MM.1S (cell line): ENCODE results near the gene PDE1C.

Experiments used
- DNase-seq: peaks from one replicate; pipeline ENCODE4 v3.0.0-alpha.2; 2015
- H2AFZ ChIP-seq: fragments of 300-600 bp; sonication (generic); 2 replicates; pipeline ENCODE4 v1.6.0; 2016; ENCODE audit warnings: antibody characterized with exemption, low read length
- H3F3A ChIP-seq: fragments of 300-600 bp; sonication (generic); 2 replicates; pipeline ENCODE4 v1.6.1; 2016; ENCODE audit warnings: mild to moderate bottlenecking, antibody characterized with exemption, low read length, moderate library complexity, mixed read lengths; ENCODE audit not compliant: insufficient read depth
- H3K27ac ChIP-seq: fragments of 300-600 bp; sonication (generic); 2 replicates; pipeline ENCODE4 v1.5.1; 2016; ENCODE audit warnings: mild to moderate bottlenecking, low read length
- H3K27me3 ChIP-seq: fragments of 300-600 bp; sonication (generic); replicated peaks from 2 replicates; pipeline ENCODE4 v1.6.0; 2016; ENCODE audit warnings: low read length; ENCODE audit not compliant: insufficient read depth
- H3K36me3 ChIP-seq: fragments of 300-600 bp; sonication (generic); replicated peaks from 2 replicates; pipeline ENCODE4 v1.6.1; 2016; ENCODE audit warnings: mild to moderate bottlenecking, low read length, mixed read lengths; ENCODE audit not compliant: insufficient read depth
- H3K4me1 ChIP-seq: fragments of 300-600 bp; sonication (generic); 2 replicates; pipeline ENCODE4 v1.6.1; 2016; ENCODE audit warnings: low read length, mixed read lengths
- H3K4me2 ChIP-seq: fragments of 300-600 bp; sonication (generic); 2 replicates; pipeline ENCODE4 v1.6.0; 2016; ENCODE audit warnings: low read depth, low read length
- H3K4me3 ChIP-seq: fragments of 300-600 bp; sonication (generic); 2 replicates; pipeline ENCODE4 v1.5.1; 2016; ENCODE audit warnings: low read length, mixed read lengths
- H3K79me2 ChIP-seq: fragments of 300-600 bp; sonication (generic); 2 replicates; pipeline ENCODE4 v1.6.1; 2016; ENCODE audit warnings: mixed run types, low read length, mixed read lengths
- H3K9ac ChIP-seq: fragments of 300-600 bp; sonication (generic); 2 replicates; pipeline ENCODE4 v1.6.1; 2016; ENCODE audit warnings: low read length, mixed read lengths
- H3K9me2 ChIP-seq: fragments of 300-600 bp; sonication (generic); replicated peaks from 2 replicates; pipeline ENCODE4 v1.6.1; 2016; ENCODE audit warnings: mild to moderate bottlenecking, low read length, mixed read lengths; ENCODE audit not compliant: insufficient read depth
- H3K9me3 ChIP-seq: fragments of 300-600 bp; sonication (generic); replicated peaks from 2 replicates; pipeline ENCODE4 v1.6.1; 2016; ENCODE audit warnings: mild to moderate bottlenecking, low read length, mixed read lengths; ENCODE audit not compliant: insufficient read depth
- H4K20me1 ChIP-seq: fragments of 300-600 bp; sonication (generic); 2 replicates; pipeline ENCODE4 v1.6.1; 2016; ENCODE audit warnings: mild to moderate bottlenecking, low read length, moderate library complexity, mixed read lengths; ENCODE audit not compliant: insufficient read depth
- CTCF ChIP-seq: fragments of 300-600 bp; sonication (generic); IDR thresholded peaks from 2 replicates; pipeline ENCODE4 v1.5.1; 2016; ENCODE audit warnings: antibody characterized with exemption, low read length, mixed read lengths
- EZH2 ChIP-seq: fragments of 300-600 bp; sonication (generic); optimal IDR thresholded peaks from 2 replicates; pipeline ENCODE3; 2017; ENCODE audit warnings: low read depth, mild to moderate bottlenecking, antibody characterized with exemption, low read length, mixed read lengths
- EZH2phosphoT487 ChIP-seq: fragments of 300-600 bp; sonication (generic); IDR thresholded peaks from 2 replicates; pipeline ENCODE4 v1.6.1; 2018; ENCODE audit warnings: antibody characterized with exemption, low read length

PDE1C gene

GRCh38 chr7:31924251-31924650 lies 146.0 kb downstream of the PDE1C start:
- Histone ChIP-seq H3K27me3 (no peaks in the 10 kb centered on the region), H3F3A (no peaks in the 10 kb centered on the region), H3K4me2 (no peak overlapping the region), H2AFZ (no peak overlapping the region), H3K4me1 (no peaks in the 10 kb centered on the region), H3K4me3 (no peak overlapping the region), H3K9me3 (no peaks in the 10 kb centered on the region), H4K20me1 (no peaks in the 10 kb centered on the region), H3K36me3 (no peaks in the 10 kb centered on the region), H3K9me2 (no peaks in the 10 kb centered on the region), H3K9ac (no peak overlapping the region), H3K79me2 (no peaks in the 10 kb centered on the region), H3K27ac (no peak overlapping the region)
- DNase-seq: no peak
- TF ChIP-seq EZH2 (no peak), CTCF (no peak), EZH2phosphoT487 (no peak)

- DNase-seq: no peak
- Histone ChIP-seq H3K36me3 (no peaks in the 10 kb centered on the region), H3K9me3 (no peaks in the 10 kb centered on the region), H3K9me2 (no peaks in the 10 kb centered on the region), H3K4me3 (no peak overlapping the region), H3K79me2 (no peaks in the 10 kb centered on the region), H3K4me2 (no peak overlapping the region), H3K4me1 (no peaks in the 10 kb centered on the region), H4K20me1 (no peaks in the 10 kb centered on the region), H3K27ac (no peak overlapping the region), H2AFZ (no peak overlapping the region), H3F3A (no peaks in the 10 kb centered on the region), H3K9ac (no peak overlapping the region), H3K27me3 (no peaks in the 10 kb centered on the region)
- TF ChIP-seq CTCF (no peak), EZH2 (no peak), EZH2phosphoT487 (no peak)
These were observed 147.4 kb downstream of the PDE1C start for GRCh38 chr7:31922848-31923247.

- Histone ChIP-seq H3K9me2 (no peaks in the 10 kb centered on the region), H4K20me1 (no peaks in the 10 kb centered on the region), H3K4me3 (no peak overlapping the region), H3K27me3 (no peaks in the 10 kb centered on the region), H2AFZ (no peak overlapping the region), H3K79me2 (no peaks in the 10 kb centered on the region), H3K4me1 (no peaks in the 10 kb centered on the region), H3K36me3 (no peaks in the 10 kb centered on the region), H3K4me2 (no peak overlapping the region), H3K9ac (no peak overlapping the region), H3K27ac (no peak overlapping the region), H3K9me3 (no peaks in the 10 kb centered on the region), H3F3A (no peaks in the 10 kb centered on the region)
- DNase-seq: no peak
- TF ChIP-seq CTCF: no peak
- TF ChIP-seq EZH2phosphoT487: no peak
- TF ChIP-seq EZH2: no peak
These were observed 149.2 kb downstream of the PDE1C start for GRCh38 chr7:31921047-31921446.
